IPS DF 6.9 (cell line): ENCODE measurements around the gene TYMS.

Experiments used
- DNase-seq: peaks from one replicate; pipeline ENCODE4 v3.0.0-alpha.2; 2013; ENCODE audit warnings: low read depth, low spot score
- H3K27ac ChIP-seq: one replicate; pipeline ENCODE4 v1.5.1; 2013; ENCODE audit warnings: low read length, control low read depth
- H3K27me3 ChIP-seq: 2 replicates; pipeline ENCODE4 v1.6.1; 2013; ENCODE audit warnings: mild to moderate bottlenecking, low read length; ENCODE audit not compliant: control insufficient read depth, insufficient read depth
- H3K36me3 ChIP-seq: 2 replicates; pipeline ENCODE4 v1.6.1; 2013; ENCODE audit warnings: low read length; ENCODE audit not compliant: control insufficient read depth, insufficient read depth
- H3K4me1 ChIP-seq: 2 replicates; pipeline ENCODE4 v1.6.1; 2013; ENCODE audit warnings: low read length; ENCODE audit not compliant: control insufficient read depth, insufficient read depth
- H3K4me3 ChIP-seq: 2 replicates; pipeline ENCODE4 v1.5.1; 2013; ENCODE audit warnings: mild to moderate bottlenecking, low read length
- H3K9me3 ChIP-seq: 2 replicates; pipeline ENCODE4 v1.6.1; 2013; ENCODE audit warnings: low read length, inconsistent platforms; ENCODE audit not compliant: control insufficient read depth, insufficient read depth
- WGBS: extraction: QIAGEN DNeasy Blood & Tissue Kit; methylation state at CpG from one replicate; pipeline ENCODE4 v1.1.7; 2013; ENCODE audit warnings: mixed read lengths, missing lambda C conversion rate; ENCODE audit not compliant: insufficient read length, insufficient coverage; 5-methylcytosine and 5-hydroxymethylcytosine counted together

TYMS gene

DNA sequence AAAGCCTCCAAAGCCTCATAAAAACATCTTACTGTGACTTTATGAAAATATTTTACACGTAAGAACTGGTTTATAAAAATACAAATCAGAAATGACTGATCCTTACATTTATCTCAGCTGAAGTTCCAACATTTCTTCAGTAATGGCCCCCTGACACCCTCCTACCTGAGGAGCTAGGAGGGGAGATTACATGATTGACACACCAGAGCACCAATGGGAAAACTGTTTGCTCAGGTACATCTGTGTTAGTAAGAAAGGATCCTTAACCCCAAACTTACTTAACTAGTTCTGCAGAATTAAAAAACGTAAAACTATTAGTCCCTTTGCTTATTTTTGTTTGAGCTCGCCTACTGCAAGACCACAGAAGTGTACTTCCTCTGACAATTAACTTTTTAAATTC, 28.0 kb downstream of the TYMS start:
- whole genome bisulfite sequencing, result no CpG with 5 or more reads among the region's 3 CpGs
- Histone ChIP-seq H3K36me3 (peaks cover 5% of the 10 kb centered on the region; the same call in 1 of the 2 replicates), H3K4me1 (peaks cover 9% of the 10 kb centered on the region), H3K9me3 (no peaks in the 10 kb centered on the region), H3K27ac (no peak overlapping the region), H3K4me3 (no peak overlapping the region), H3K27me3 (no peaks in the 10 kb centered on the region)
- DNase-seq, result no peak

DNA sequence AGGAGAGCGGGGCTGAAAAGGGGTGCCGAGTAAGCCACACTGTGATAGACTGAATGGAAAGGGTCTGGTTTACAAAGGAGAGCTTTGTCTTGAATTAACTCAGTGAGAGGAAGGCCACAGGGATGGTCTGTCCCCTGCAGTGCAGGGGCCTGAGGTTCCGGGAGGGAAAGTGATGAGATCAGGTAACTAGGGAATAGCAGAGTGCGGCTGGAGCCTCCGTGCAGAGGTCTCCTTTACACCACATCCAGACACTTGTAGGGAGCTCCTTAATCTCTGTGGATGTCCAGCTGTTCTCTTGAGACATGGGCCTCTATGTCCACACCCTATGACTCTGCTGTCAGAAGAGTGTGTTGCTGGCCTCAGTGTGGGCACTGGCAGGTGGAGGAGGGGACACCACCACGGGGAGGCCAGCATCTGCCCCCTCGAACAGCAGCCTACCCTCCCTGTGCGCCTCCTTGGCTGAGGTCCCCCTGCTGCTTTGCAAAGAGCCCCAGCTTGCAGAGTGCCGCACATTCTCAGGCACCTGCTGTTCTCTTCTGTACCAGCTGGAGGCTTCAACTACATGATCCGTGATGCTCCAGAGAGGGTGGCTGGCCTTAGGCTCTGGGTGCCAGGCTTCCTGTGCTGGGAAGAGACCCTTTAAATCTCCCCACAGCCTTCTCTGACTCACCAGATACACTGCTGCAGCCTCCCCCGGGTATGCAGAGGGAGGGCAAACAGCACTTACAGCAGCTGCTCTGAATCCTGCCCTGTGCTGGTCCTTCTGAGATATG, 29.1 kb downstream of the TYMS start:
- no peak overlapping the region for H3K4me3 ChIP-seq
- no peak overlapping the region for H3K27ac ChIP-seq
- no peaks in the 10 kb centered on the region for H3K9me3 ChIP-seq
- no CpG with 5 or more reads among the region's 11 CpGs for WGBS
- DNase-seq, result no peak
- peaks cover 9% of the 10 kb centered on the region for H3K4me1 ChIP-seq
- no peaks in the 10 kb centered on the region for H3K27me3 ChIP-seq
- peaks cover 5% of the 10 kb centered on the region; the same call in 1 of the 2 replicates for H3K36me3 ChIP-seq

DNA sequence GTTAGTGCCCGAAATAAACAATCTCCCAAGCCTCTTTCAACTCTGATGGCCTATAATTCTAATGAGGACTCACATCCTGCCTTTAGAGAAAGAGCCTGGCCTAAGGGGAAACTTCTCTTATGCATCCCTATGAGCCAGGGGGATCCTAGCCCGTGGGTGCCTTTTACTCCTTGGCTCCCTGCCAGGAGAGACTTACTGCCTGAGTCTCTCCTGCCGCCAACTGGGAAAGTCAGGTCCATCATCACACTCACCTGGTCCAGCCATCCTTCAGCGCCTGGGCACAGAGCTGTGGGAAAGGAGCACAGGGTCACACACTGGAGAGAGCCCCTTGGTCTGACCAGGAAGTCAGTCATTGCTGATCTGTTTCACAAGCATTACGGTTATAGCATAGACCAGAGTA, 30.9 kb downstream of the TYMS start:
- H3K36me3 ChIP-seq, result peaks cover 6% of the 10 kb centered on the region
- H3K4me3 ChIP-seq, result no peak overlapping the region
- no peak for DNase-seq
- no peaks in the 10 kb centered on the region for H3K9me3 ChIP-seq
- no peak overlapping the region for H3K27ac ChIP-seq
- WGBS, result no CpG with 5 or more reads among the region's 5 CpGs
- peaks cover 9% of the 10 kb centered on the region for H3K4me1 ChIP-seq
- H3K27me3 ChIP-seq, result no peaks in the 10 kb centered on the region

DNA sequence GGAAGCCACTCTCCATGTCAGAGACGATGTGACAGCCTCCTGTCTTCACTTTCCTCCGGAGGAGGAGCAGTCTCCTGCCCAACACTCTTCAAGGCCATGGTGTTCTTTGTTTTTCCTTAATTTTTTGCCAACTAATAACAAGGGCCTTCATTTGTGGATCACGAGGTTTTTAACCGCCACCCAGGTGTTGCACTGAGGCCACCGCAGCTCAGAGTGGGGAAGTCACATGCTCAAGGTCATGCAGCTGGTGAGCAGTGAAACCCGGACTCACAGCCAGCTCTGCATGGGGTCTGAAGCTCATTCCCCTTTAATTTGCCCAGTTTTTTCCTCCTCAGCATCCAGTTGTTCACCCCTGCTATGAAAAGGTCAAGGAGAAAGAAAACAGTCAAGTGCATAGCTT, 35.4 kb downstream of the TYMS start:
- no peaks in the 10 kb centered on the region for H3K9me3 ChIP-seq
- H3K4me3 ChIP-seq, result no peak overlapping the region
- H3K4me1 ChIP-seq, result 0 out of 2 replicates have a peak, but pooled peaks cover 1% of the 10 kb centered on the region
- H3K27me3 ChIP-seq, result no peaks in the 10 kb centered on the region
- no peak overlapping the region for H3K27ac ChIP-seq
- no CpG with 5 or more reads among the region's 6 CpGs for WGBS
- peaks cover 6% of the 10 kb centered on the region; the same call in 1 of the 2 replicates for H3K36me3 ChIP-seq
- DNase-seq, result no peak

DNA sequence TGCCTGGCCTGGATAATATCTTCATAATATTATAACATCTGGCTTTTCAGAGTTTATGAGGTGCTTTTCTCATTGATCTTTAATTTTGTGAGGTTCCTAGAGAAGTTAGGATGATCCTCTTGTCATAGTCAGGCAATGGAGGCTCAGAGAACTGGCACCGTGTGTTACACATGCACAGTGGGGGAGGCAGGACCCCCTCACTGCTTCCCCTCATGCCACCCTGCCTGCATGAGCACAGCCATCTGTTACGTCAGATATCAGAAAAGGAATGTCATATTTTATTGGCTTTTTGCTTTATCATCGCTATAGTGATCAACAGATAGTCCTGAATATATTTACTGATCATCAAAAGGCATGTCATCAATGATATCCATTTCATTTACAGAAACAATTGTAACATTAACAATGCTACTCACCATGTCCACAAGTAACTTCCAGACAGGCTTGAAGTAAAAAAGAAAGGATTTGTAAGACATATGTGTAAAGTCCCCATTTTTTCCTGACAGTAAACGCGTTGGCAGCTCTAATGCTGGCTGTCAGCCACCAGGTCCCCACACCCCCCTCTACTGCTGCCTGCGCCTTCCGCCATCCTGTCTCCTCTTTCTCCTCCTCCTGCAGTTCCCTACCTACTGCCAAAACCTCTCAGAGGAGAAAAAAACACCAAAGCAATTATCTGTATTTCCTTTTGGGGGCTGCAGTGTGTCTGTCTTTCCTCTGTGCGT, 36.2 kb downstream of the TYMS start:
- no peaks in the 10 kb centered on the region for H3K9me3 ChIP-seq
- H3K36me3 ChIP-seq, result peaks cover 6% of the 10 kb centered on the region; the same call in 1 of the 2 replicates
- H3K27me3 ChIP-seq, result no peaks in the 10 kb centered on the region
- H3K4me1 ChIP-seq, result no peaks in the 10 kb centered on the region
- no peak for DNase-seq
- H3K27ac ChIP-seq, result no peak overlapping the region
- no CpG with 5 or more reads among the region's 8 CpGs for WGBS
- H3K4me3 ChIP-seq, result no peak overlapping the region

DNA sequence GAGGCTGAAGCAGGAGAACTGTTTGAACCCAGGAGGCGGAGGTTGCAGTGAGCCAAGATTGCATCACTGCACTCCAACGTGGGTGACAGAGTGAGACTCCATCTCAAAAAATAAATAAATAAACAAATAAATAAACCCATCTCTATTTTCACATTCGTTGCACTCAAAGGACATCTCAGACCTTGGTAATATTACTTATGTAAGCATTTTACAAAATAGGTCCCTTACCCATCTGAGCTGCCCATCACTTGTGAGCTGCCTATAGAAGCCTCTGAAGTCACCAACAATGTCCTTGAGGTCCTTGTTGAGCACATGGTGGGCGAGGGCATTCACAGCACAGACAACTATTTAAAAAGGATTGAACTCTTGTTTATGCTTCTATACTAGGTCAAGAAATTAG, 39.6 kb downstream of the TYMS start:
- Histone ChIP-seq H3K4me3 (no peak overlapping the region), H3K36me3 (peaks cover 3% of the 10 kb centered on the region; the same call in 1 of the 2 replicates), H3K27me3 (no peaks in the 10 kb centered on the region), H3K4me1 (no peaks in the 10 kb centered on the region), H3K9me3 (no peaks in the 10 kb centered on the region), H3K27ac (no peak overlapping the region)
- no CpG with 5 or more reads among the region's 4 CpGs for WGBS
- no peak for DNase-seq

DNA sequence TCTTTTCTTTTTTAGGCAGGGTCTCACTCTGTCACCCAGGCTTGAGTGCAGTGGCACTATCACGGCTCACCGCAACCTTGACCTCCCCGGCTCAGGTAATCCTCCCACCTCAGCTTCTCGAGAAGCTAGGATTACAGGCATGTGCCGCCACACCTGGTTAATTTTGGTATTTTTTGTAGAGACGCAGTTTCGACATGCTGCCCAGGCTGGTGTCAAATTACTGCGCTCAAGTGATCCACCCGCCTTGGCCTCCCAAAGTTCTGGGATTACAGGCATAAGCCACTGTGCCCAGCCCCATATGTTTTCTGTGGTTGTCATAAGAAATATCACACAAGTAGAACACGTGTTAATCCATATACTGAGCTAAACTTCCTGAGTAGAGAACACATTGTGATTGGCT, 40.3 kb downstream of the TYMS start:
- Histone ChIP-seq H3K4me1 (no peaks in the 10 kb centered on the region), H3K4me3 (no peak overlapping the region), H3K36me3 (0 out of 2 replicates have a peak, but pooled peaks cover 2% of the 10 kb centered on the region), H3K27me3 (no peaks in the 10 kb centered on the region), H3K27ac (no peak overlapping the region), H3K9me3 (no peaks in the 10 kb centered on the region)
- no CpG with 5 or more reads among the region's 10 CpGs for WGBS
- DNase-seq, result no peak

DNA sequence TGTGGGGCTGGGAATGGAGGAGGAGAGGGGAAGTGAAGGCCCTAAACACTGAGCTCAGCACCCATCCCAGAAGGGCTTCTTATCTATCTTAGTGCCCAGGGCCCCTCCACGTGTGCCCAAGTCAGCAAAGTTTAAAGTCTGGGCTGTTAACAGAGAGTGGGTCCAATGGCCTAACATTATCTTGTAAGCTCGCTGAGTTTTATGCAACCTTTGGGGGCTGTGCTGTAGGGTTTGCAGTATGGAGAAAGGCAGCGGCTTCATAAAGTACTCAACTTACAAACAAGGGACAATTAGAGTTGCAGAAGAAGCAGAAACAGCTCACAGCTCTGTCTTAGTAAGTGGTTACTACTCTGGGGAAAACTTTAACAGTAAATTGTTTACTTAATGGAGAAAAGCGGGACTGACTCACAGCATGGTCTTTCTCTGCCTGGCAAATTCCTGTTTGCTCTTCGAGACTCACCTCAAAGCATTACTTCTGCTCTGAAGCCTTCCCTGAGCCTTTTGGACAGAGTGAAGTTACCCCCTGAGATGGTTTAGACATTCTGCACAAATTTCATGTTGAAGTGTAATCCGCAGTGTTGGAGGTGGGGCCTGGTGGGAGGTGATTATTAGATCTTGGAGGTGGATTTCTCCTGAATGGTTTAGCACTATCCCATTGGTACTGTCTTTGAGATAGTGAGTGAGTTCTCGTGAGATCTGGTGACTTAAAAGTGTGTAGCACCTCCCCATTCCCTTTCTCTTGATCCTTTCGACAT, 45.9 kb downstream of the TYMS start:
- no peak overlapping the region for H3K27ac ChIP-seq
- no peak overlapping the region for H3K4me3 ChIP-seq
- no CpG with 5 or more reads among the region's 8 CpGs for WGBS
- no peaks in the 10 kb centered on the region for H3K9me3 ChIP-seq
- no peak for DNase-seq
- no peaks in the 10 kb centered on the region for H3K27me3 ChIP-seq
- H3K36me3 ChIP-seq, result peaks cover 2% of the 10 kb centered on the region; the same call in 1 of the 2 replicates
- no peaks in the 10 kb centered on the region for H3K4me1 ChIP-seq

DNA sequence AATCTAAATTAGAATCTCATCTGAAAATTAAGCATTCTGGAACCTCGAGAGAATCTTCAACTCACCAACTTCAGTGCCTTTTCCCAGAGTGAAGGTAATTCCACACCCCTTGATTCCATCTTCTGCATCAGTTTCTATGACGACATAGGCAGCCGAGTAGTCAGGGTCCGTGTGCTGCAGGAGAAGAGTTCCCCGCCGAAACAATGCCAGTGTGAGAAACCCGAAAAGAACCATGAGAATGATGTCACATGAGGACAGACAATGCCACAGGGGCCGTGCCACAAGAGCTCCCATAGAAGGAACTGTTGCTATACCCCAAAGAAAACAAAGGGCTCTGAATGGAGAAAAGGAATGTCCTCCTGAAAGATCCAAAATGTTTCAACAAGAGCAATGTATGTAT, 49.0 kb downstream of the TYMS start:
- Histone ChIP-seq H3K27me3 (no peaks in the 10 kb centered on the region), H3K27ac (no peak overlapping the region), H3K4me3 (no peak overlapping the region), H3K4me1 (0 out of 2 replicates have a peak, but pooled peaks cover 1% of the 10 kb centered on the region), H3K36me3 (peaks cover 2% of the 10 kb centered on the region; the same call in 1 of the 2 replicates), H3K9me3 (no peaks in the 10 kb centered on the region)
- no CpG with 5 or more reads among the region's 8 CpGs for WGBS
- DNase-seq, result no peak

DNA sequence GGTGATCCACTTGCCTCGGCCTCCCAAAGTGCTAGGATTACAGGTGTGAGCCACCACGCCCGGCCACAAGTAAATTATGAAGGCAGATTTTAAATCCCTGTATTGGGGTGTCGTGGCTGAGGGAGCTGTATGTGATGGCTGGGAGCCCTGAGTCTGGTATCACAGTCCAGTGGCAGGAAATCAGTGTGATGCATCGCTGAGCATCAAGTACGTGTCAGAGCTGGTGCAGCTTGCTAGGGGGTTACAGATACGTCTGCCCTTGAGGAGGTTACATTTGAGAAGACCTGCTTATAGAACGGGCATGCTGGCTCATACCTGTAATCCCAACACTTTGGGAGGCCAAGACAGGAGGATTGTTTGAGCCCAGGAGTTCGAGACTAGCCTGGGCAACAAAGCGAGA, 50.6 kb downstream of the TYMS start:
- no peaks in the 10 kb centered on the region for H3K36me3 ChIP-seq
- no CpG with 5 or more reads among the region's 10 CpGs for WGBS
- H3K27me3 ChIP-seq, result no peaks in the 10 kb centered on the region
- H3K9me3 ChIP-seq, result no peaks in the 10 kb centered on the region
- H3K4me3 ChIP-seq, result no peak overlapping the region
- no peak for DNase-seq
- no peak overlapping the region for H3K27ac ChIP-seq
- H3K4me1 ChIP-seq, result 0 out of 2 replicates have a peak, but pooled peaks cover 1% of the 10 kb centered on the region
